GM19043 (cell line): ENCODE data around the gene TIPRL.
A peak's percentile ranks its signal among the peaks of the same experiment; 100 is the strongest.
"Not testable (repeated sequence)": the region's sequence is repeated elsewhere in the genome, so short reads cannot be mapped to it uniquely, and the experiment has no call there.

Experiments
- ATAC-seq: cut with Tn5 transposase; IDR thresholded peaks from one replicate; pipeline ENCODE4 v1.9.1; 2021; ENCODE audit warnings: low read depth; ENCODE audit not compliant: unreplicated experiment

TIPRL gene

DNA sequence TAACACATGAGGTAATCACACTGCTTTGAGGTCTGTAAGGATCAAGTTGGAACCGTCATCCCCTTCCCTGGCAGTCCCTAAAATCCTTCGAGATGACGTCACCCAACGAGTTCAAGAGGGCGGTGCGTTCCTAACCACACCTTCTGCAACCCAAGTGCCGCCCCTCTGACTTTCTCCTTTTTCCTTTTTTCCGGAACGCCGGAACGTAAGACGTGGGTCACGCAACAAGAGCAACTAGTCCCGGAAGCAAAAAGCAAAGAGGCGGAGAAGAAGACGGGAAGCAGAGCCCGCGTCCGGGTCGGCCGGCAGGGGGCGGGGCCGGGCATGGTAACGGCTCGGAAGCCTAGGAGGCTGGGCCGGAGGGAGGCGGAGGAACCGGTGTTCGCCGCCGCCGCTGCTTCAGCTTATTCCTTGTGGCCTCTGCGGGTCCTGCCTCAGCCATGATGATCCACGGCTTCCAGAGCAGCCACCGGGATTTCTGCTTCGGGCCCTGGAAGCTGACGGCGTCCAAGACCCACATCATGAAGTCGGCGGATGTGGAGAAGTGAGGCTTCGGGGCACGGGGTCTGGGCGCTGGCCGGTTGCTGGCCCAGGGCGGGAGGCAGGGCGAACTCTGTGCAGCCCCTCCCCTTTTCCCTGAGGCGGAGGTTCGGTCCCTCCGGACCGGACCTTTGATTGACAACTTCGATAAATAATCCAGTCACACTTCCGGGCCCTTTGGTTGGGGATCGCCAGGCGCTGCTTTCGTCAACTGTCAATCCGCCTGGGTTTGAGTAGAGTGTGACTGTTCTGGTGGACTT lies at the start of gene TIPRL:
TSS of gene TIPRL (plus strand) at position 325 of the 800 bp plus-strand sequence. CDS start at position 441, 116 bp downstream.
- ATAC-seq: peak; percentile 82

DNA sequence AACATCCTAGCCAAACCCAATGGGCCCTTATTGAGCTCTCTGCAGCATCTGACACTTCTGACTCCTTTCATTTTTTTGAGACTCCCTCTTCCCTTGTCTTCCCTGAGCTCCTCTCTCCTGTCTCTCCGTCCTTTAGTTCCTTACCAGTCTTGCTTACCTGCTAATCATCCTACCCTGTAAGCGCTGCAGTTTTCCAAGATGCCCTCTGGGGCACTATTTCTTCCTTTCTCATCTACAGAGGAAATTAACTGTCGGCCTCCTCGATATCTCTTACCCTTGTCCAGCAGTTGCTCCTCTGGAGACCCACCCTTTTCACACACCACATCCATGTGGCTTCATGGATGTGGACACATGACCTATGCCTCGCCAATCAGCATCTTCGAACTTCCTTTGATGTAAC lies 48.8 kb upstream of the TIPRL start:
- no peak for ATAC-seq

DNA sequence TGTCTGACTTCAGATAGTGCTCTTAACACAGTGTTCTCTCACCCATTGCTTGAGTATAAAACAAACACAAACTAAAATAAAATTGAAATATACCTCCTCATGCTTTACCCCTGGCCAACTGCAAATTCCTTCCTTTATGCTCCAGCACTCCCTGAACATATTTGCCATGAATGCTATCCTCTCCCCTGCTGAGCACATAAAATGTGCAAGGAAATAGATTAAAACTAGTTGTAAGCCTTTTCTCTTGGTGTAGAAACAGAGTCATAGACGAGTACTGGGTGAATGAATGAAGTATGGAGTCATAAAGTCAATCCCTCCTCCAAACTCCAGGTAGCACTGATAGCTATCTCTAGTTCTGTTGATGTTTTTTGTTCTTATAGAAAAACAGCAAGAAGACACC lies 44.6 kb upstream of the TIPRL start:
- ATAC-seq: no peak

- ATAC-seq: no peak
These were observed 44.1 kb upstream of the TIPRL start for GRCh38 chr1:168134642-168135041.

- no peak for ATAC-seq
These were observed 43.4 kb upstream of the TIPRL start for GRCh38 chr1:168135116-168135920.

GRCh38 chr1:168135921-168136708 lies 42.6 kb upstream of the TIPRL start:
- no peak for ATAC-seq

GRCh38 chr1:168136709-168137514 lies 41.9 kb upstream of the TIPRL start, which contains the start of gene GPR161:
Gene GPR161 (minus strand): TSS chr1:168136930. CDS start chr1:168104850, 32,080 bp downstream.
- no peak for ATAC-seq

DNA sequence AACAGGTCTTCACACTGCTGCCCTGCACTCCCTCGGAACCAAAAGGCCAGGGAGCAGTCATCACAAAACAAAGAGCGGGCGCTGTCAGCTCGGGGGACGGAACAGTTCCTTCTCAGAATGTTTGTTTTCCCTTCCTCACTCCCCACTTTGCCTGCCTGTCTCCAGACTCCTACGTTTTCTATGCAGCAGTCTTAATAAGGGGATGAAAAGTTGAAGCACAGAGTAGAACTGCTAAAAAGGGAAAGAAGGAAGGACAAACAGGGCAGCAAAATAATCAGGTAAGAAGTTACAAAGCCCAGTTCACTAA lies 41.3 kb upstream of the TIPRL start:
- no peak for ATAC-seq

DNA sequence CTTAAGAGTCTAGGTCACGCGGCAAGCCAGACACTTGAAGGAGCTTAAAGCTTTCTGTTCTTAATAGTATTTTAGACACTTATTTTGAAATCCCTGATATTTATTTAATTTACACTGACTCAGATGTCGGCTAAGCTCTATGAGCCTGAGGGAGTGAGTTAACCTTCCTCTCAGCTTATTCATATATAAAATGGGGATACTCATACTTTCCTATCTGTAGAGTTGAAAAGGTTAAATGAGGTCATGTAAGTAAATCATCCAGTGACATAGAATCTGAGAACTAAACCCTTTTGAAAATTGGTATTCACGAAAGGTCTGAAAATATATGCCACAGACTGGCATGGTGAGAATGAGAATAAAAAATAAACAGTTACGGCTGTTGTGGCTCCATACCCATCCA lies 40.6 kb upstream of the TIPRL start:
- no peak for ATAC-seq

GRCh38 chr1:168139070-168139469 lies 39.7 kb upstream of the TIPRL start:
- no peak for ATAC-seq

- no peak for ATAC-seq
These were observed 36.8 kb upstream of the TIPRL start for GRCh38 chr1:168141871-168142385.

- ATAC-seq: peak; percentile 94
These were observed 33.3 kb upstream of the TIPRL start for GRCh38 chr1:168145184-168146159.

GRCh38 chr1:168146160-168146539 lies 32.6 kb upstream of the TIPRL start:
- ATAC-seq: no peak

DNA sequence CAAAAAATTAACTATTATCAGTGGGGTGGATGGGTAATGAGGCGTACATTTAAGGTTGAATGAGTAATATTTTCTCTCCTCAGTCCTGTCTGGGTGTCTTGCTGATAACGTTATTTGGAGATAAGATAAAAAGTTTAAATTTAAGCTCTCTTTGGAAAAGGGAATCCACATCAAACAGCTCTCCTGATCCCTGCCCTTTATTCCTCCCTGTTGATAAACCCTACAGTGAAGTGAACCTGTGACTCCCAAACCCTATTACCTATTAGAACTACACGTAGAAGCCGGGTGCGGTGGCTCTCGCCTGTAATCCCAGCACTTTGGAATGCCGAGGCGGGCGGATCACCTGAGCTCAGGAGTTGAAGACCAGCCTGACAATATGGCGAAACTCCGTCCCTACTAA lies 32.1 kb upstream of the TIPRL start:
- no peak for ATAC-seq

DNA sequence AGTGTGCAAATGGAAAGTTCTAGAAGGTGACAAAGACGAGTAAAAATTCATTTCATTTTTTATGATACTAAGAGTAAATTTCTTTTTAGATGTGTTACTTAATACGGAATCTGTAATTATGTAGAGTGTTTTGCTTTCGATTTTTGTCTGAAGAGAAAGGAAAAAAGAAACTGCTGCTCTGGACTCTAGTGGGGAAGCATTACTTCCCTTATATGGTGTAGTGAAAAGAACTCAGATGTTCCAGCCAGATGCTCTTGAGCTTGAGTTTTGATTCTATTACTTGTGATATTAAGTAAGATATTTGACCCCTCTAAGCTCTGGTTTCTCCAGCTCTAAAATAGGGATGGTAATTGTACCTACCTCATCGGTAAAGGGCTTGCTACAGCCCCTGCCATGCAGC lies 29.8 kb upstream of the TIPRL start:
- ATAC-seq: peak; percentile 62

- ATAC-seq: no peak
These were observed 28.5 kb upstream of the TIPRL start for GRCh38 chr1:168150283-168150682.

DNA sequence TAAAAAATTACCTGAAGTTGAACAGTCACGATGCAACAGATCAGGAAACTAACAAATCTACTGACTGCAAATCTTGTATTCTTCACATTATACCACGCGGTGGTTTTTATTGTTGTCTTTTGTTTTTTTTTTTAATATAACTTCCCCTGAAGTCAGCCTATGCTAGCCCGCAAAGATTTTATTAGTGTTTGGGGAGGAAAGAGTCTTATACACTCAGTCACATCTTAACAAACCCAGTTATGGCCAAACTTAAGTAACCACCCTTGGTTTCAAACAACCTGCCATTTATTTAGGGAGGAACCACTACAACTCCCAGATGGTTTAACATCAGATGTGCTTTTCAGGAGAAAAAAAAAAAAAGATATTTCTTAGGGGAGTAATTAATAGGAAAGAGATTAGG lies 26.8 kb upstream of the TIPRL start:
- ATAC-seq: no peak

GRCh38 chr1:168154707-168155106 lies 24.1 kb upstream of the TIPRL start:
- ATAC-seq: not testable (repeated sequence)

GRCh38 chr1:168155910-168156309 lies 22.9 kb upstream of the TIPRL start:
- no peak for ATAC-seq
